Cardiac septum (tissue), 1 donor: ENCODE data around the gene UAP1L1. TPM values are rescaled to one million over a fixed set of nuclear protein-coding genes. Genes with fewer than 3 reads are reported as not detected.

ENCODE experiments used
- DNase-seq: peaks from one replicate; pipeline ENCODE4 v3.0.0-alpha.2; 2020; ENCODE audit warnings: low spot score
- intact Hi-C: fragments of 100-400 bp; cut with DNase I; formaldehyde crosslinking; loops from one replicate; pipeline ENCODE4 v1.14.0; 2022
- total RNA-seq: library from RNA; stranded (reverse); fragmentation: NEBNext Ultra II Directional; extraction: Animal tissue kit (Norgen Biotek cat#: 25700); gene quantifications from one replicate; pipeline ENCODE4 v1.2.1, GENCODE V29; 2021
- donor health status: DM: no; HTN: no; CAD: no.

Gene UAP1L1
- total RNA-seq, 1 donor from 2014 or later: 6.5 TPM

DNA sequence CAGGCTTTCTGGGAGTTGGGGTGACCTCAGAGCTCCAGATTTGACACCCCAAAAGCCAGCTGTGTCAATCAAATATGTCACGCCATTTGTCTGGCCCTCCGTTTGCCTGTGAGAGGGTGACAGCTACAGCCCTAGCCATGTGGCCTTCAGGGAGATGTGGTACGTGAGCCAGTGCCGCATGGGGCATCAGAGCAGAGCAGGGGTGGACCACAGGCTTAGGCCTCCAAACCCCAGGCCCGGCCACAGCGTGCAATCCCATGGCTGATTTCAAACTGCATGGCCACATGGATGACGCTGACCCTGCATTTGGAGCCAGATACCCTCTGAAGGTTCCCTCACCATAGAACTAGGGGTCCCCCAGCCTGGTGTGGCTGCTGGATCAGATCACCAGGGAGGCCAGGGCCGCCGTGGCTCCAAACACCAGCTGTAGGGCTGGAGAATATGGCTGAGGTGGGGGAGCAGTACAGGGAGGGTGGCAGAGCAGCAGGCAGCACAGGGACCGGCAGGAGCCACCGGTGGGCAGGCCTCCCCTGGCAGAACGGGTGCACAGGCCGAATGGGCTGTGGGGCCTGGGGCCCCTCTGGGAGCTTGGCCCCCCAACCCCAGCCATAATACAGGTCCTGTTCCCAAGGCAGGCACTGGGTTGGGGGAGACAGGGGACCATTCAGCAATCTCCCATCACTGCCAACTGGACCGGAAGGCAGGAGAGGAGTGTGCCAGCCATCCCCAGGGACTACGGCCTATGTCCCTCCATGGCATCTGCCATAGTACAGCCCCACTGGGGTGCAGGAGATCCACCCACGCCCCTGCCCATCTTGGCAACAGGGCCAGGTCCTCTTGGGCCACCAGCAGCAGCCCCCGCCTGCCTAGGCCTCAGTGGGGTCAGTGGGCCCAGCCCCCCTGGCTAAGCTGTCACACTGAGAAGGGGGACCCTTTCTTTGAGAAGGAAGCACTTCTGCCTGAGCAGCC, 8.5 kb upstream of the UAP1L1 start:
- intact Hi-C loops: loop anchor here (2.0 to 10.0 kb wide), 2 partner anchors 22 to 284 kb away; partner anchors contain the start of gene NPDC1
- DNase-seq: no peak

GRCh38 chr9:137069508-137070091, 7.7 kb upstream of the UAP1L1 start:
- DNase-seq: no peak
- intact Hi-C loops: loop anchor here (2.0 to 10.0 kb wide), 2 partner anchors 23 to 285 kb away; partner anchors contain the start of gene NPDC1

DNA sequence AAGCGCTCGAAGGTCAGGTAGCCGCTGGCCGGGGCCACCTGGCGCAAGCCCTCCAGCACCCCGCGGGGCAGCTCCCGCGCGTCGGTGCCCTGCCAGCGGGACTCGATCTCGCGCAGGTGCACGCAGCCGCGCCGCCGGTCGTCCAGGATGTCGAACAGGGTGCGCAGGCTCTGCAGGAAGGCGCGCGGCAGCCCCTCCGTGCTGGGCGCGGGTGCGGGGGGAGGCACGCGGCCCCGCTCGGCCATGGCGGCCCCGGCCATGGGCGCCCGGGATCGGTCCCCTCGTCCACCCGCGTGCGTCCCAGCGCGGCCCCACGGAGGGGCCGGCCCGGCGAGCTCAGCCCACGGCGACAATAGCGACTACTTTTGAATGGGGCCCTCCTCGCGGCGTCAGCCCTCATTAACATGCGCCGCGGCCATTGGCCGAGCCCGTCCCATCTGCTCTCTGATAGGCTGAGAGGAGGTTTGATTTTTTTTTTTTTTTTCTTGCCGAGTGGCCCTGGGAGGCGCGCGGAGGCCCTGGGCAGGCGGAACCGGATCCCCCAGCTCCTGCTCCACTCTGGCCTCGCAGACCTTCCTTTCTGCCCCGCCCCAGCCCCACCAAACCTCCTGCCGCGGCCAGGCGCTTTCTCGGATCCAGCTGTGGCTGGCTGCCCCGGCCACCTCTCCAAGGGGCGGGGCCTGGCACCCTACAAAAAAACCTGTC, 7.0 kb upstream of the UAP1L1 start, which contains the start of gene SAPCD2:
Gene SAPCD2, minus strand, starts transcription at position 357 of the 705 bp plus-strand sequence. Its CDS starts 97 bp downstream, at position 260.
- DNase-seq: peak; percentile 92
- intact Hi-C loops: no loop called here

- intact Hi-C loops: no loop called here
- DNase-seq: no peak
Measured at GRCh38 chr9:137070906-137071275, 6.4 kb upstream of the UAP1L1 start.

GRCh38 chr9:137071282-137071681, 6.0 kb upstream of the UAP1L1 start:
- intact Hi-C loops: no loop called here
- DNase-seq: no peak

GRCh38 chr9:137073992-137074399, 3.3 kb upstream of the UAP1L1 start:
- intact Hi-C loops: no loop called here
- DNase-seq: no peak

- DNase-seq: no peak
Measured at GRCh38 chr9:137074657-137075274, 2.6 kb upstream of the UAP1L1 start.

GRCh38 chr9:137075275-137075775, 2.0 kb upstream of the UAP1L1 start:
- intact Hi-C loops: no loop called here
- DNase-seq: no peak

More at GRCh38 chr9:137074657-137075274, 2.6 kb upstream of the UAP1L1 start:
- intact Hi-C loops: no loop called here

DNA sequence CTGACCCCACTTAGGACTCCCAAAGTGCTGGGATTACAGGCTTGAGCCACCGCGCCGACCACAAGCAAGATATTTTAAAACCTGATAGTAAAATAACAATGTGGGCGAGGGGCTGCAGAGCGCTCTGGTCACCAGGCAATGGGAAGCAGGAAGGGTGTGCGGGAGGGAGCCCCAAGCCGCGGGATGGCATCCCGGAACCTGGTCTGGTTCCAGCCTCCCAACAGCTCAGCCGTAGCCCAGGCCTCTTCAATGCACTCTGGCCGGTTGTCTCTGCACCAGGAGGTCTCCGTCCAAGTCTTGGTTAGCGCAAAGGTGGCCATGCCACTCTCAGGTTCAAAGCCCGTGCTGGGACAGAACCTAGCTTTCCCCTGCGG, 694 bp upstream of the UAP1L1 start:
- DNase-seq: no peak

DNA sequence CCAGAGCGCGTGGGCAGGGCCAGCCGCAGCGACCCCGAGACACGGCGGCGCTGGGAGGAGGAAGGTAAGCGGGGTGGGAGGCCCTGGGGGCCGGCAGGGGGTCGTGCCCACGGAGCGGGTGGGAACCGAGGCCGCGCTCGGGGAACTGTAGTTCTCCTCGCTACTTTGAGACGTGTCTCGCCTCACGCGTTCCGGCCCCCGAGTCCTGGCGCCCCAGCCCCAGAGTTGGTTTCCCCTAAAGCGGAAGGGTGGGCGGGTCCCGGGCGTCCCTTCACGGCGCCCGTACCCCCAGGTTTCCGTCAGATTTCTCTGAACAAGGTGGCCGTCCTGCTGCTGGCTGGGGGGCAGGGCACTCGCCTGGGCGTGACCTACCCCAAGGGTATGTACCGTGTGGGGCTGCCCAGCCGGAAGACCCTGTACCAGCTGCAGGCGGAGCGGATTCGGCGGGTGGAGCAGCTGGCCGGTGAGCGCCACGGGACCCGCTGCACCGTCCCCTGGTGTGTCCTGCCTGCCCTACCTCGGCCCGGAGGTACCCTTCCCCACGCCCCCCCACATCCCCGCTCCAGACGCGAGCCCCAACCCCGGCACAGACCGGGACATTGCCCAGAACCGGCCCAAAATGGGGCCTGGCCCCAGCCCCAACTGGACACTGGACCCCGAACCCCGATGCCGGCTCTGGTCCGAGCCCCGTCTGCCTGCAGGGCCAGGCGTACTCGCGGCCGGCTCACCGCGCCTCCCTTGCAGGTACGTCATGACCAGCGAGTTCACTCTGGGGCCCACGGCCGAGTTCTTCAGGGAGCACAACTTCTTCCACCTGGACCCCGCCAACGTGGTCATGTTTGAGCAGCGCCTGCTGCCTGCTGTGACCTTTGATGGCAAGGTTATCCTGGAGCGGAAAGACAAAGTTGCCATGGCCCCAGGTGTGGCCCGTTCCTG, 709 bp downstream of the UAP1L1 start:
- DNase-seq: no peak
- intact Hi-C loops: no loop called here

More for the DNA sequence above, 694 bp upstream of the UAP1L1 start:
- intact Hi-C loops: no loop called here

DNA sequence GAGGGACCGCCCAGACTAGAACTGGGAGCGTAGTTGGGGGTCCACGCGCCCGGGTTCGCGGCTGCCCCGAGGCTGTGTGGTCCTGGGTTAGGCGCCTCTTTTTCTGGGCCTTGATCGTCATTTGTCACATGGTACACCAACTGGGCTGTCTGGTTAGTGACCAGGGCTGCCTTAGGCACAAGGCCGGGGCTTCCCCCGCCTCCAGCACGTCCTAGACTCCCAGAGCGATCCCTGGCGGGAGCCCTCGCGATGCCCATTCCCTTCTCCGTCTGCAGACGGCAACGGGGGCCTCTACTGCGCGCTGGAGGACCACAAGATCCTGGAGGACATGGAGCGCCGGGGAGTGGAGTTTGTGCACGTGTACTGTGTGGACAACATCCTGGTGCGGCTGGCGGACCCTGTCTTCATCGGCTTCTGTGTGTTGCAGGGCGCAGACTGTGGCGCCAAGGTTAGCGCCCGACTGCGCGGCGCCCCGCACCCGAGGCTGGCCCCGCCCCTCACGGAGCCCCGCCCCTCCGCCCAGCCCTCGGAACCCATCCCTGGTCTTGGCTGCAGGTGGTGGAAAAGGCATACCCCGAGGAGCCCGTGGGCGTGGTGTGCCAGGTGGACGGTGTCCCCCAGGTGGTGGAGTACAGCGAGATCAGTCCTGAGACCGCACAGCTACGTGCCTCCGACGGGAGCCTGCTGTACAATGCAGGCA, 1.5 kb downstream of the UAP1L1 start:
- intact Hi-C loops: no loop called here
- no peak for DNase-seq

DNA sequence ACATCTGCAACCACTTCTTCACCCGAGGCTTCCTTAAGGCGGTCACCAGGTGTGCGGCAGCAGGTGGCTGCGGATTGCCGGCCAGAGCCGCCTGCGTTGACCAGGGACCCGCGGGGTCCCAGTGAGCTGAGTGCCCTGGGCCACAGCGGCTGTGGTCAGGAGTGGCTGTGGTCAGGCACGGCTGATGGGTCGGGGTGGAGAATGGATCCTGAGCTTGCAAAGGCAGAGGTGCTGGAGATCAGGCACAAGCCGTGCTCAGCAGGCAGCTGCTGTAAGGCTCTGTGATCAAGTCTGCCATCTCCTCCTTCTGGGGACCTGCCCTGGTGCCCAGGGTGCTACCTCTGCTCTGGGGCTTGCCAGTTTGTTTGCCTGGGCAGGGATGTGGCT, 2.1 kb downstream of the UAP1L1 start:
- no peak for DNase-seq
- intact Hi-C loops: no loop called here

DNA sequence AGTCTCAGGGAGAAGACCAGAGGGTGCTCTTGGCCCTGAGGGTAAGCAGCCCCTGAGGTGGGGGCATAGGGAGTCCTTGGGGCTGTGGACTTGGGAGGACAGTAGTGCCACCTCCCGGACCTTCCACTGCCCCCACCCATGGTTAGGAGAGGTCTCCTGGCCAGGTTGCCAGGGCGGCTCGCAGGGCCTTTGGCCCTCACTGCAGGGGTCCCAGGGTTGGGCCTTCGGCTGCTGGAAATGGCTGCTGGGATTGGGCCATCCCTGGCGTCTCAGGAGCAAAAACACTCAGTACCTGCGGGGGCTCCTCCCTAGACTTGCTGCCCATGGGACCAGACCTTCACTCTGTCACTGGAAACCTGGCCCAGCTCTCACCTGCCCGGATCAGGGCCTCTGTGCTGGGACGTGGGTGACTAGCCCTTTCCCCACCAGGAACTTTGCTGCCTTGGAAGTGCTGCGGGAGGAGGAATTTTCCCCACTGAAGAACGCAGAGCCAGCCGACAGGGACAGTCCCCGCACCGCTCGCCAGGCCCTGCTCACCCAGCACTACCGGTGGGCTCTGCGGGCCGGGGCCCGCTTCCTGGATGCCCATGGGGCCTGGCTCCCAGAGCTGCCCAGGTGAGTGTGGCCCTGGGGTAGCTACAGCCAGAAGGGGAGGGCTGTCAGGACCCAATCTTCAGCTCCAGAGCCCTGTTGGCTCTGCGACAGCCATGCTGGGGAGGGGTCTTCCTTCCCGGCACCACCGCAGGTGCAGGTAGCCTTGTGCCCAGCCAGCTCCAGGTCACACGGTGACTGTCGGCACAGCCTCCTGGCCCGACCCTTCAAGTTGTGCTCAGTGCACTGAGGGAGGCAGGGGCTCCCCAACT, 3.2 kb downstream of the UAP1L1 start:
- intact Hi-C loops: no loop called here
- no peak for DNase-seq

DNA sequence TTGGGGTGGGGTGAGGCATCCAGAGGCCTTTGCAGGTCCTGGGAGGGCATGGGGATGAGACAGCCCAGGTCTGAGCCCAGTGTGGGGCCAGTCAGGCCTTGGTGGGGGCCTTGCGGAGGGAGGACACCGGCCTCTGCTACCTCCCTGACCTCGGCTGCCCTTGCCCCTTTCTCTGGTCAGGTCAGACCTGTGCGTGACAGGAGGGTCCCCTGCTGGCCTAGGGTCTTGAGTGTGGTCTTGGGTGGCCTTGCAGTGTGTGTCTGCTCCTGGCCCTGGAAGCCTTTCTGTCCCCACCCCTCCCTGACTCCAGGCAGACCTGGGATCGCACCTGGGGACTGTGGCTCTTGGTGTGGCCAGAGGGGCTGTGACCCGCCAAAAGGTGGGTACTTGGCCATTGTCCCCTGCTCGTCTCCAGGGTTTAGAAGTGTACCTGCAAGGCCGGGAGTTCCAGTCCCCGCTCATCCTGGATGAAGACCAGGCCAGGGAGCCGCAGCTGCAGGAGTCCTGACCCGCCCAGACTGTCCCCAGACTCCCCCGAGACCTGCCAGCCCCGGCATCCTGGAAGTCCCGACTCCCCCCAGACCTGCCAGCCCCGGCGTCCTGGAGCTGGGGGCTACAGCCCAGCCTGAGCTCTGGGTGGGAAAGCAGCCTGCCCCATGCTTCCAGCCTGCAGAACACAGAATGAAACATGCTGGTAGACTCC, 5.1 kb downstream of the UAP1L1 start:
- intact Hi-C loops: no loop called here

GRCh38 chr9:137082925-137083290, 5.6 kb downstream of the UAP1L1 start:
- intact Hi-C loops: no loop called here
- no peak for DNase-seq

More for the DNA sequence above, 5.1 kb downstream of the UAP1L1 start:
- no peak for DNase-seq

DNA sequence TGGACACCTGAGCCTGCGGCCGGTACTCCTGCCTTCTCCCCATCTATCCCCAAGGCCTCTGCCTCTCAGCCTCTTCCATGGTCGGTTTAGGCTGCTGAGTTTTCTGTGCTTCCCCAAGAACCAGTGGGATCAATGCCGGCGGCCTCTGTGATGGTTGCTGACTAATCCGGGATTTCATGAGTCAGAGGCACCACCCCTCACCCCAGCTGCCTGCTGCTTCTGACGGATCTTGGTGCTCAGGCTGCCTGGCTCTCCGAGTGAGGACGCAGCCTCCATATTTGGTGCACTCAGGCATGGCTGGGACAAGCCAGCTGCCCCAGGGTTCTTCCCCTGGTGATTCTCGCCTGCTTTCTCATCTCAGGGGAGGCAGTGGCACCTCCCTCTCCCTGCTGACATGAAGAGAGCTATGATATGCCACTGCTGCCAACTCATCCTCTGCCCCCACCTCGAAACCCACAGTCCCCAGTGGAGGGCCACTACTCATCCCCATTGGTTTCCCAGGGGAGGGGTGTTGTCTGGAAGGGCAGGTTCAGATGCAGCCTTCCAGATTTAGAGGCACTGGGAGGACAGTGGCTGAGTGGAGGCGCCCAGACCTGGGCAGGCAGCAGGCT, 6.2 kb downstream of the UAP1L1 start:
- no peak for DNase-seq
- intact Hi-C loops: no loop called here
